ENCODE measurements around the gene PDZD4. TPM values are rescaled to one million over a fixed set of nuclear protein-coding genes. Genes with fewer than 3 reads are reported as not detected.

Gene PDZD4
- total and polyA plus RNA-seq, 2 experiments from 2014 or later, result 0.50 to 5.8 TPM

- H3K27me3 ChIP-seq, result no peaks in the 10 kb centered on the region
- DNase-seq (ENCODE audit: low read depth in 1 of 2, low spot score in 1 of 2), result no peak
- no peak for TF ChIP-seq CTCF (IDR thresholded peaks at IDR 0.05; ENCODE audit: low read depth, low read length)
- H3K4me3 ChIP-seq, result no peak overlapping the region
- H3K9me3 ChIP-seq (ENCODE audit: low read depth), result no peaks in the 10 kb centered on the region
- H3K27ac ChIP-seq, result no peak overlapping the region
- no peaks in the 10 kb centered on the region for H3K36me3 ChIP-seq
- no peaks in the 10 kb centered on the region for H3K4me1 ChIP-seq (ENCODE audit: low read depth)
Observed at GRCh38 chrX:153786669-153787068, 43.7 kb downstream of the PDZD4 start.

- Histone ChIP-seq H3K4me3 (no peak overlapping the region), H3K27ac (no peak overlapping the region), H3K4me1 (ENCODE audit: low read depth) (no peaks in the 10 kb centered on the region), H3K36me3 (no peaks in the 10 kb centered on the region), H3K27me3 (no peaks in the 10 kb centered on the region), H3K9me3 (ENCODE audit: low read depth) (no peaks in the 10 kb centered on the region)
- TF ChIP-seq CTCF (IDR thresholded peaks at IDR 0.05; ENCODE audit: low read depth, low read length), result no peak
- DNase-seq (ENCODE audit: low read depth in 1 of 2, low spot score in 1 of 2), result no peak
Observed at GRCh38 chrX:153784325-153784967, 45.9 kb downstream of the PDZD4 start.

- no peak for DNase-seq (ENCODE audit: low read depth in 1 of 2, low spot score in 1 of 2)
- Histone ChIP-seq H3K9me3 (ENCODE audit: low read depth) (no peaks in the 10 kb centered on the region), H3K4me1 (ENCODE audit: low read depth) (no peaks in the 10 kb centered on the region), H3K4me3 (no peak overlapping the region), H3K27ac (no peak overlapping the region), H3K27me3 (no peaks in the 10 kb centered on the region), H3K36me3 (no peaks in the 10 kb centered on the region)
- no peak for TF ChIP-seq CTCF (IDR thresholded peaks at IDR 0.05; ENCODE audit: low read depth, low read length)
Observed at GRCh38 chrX:153783378-153784013, 46.8 kb downstream of the PDZD4 start.

- no peaks in the 10 kb centered on the region for H3K9me3 ChIP-seq (ENCODE audit: low read depth)
- no peak for TF ChIP-seq CTCF (IDR thresholded peaks at IDR 0.05; ENCODE audit: low read depth, low read length)
- H3K4me1 ChIP-seq (ENCODE audit: low read depth), result no peaks in the 10 kb centered on the region
- no peak for DNase-seq (ENCODE audit: low read depth in 1 of 2, low spot score in 1 of 2)
- no peak overlapping the region for H3K27ac ChIP-seq
- no peaks in the 10 kb centered on the region for H3K27me3 ChIP-seq
- H3K36me3 ChIP-seq, result no peaks in the 10 kb centered on the region
- no peak overlapping the region for H3K4me3 ChIP-seq
Observed at GRCh38 chrX:153782871-153783270, 47.5 kb downstream of the PDZD4 start.

GRCh38 chrX:153782313-153782712 lies 48.0 kb downstream of the PDZD4 start:
- H3K36me3 ChIP-seq, result no peaks in the 10 kb centered on the region
- no peak for TF ChIP-seq CTCF (IDR thresholded peaks at IDR 0.05; ENCODE audit: low read depth, low read length)
- no peak overlapping the region for H3K4me3 ChIP-seq
- H3K9me3 ChIP-seq (ENCODE audit: low read depth), result no peaks in the 10 kb centered on the region
- no peak for DNase-seq (ENCODE audit: low read depth in 1 of 2, low spot score in 1 of 2)
- H3K27ac ChIP-seq, result no peak overlapping the region
- no peaks in the 10 kb centered on the region for H3K27me3 ChIP-seq
- H3K4me1 ChIP-seq (ENCODE audit: low read depth), result no peaks in the 10 kb centered on the region
